Gastrocnemius medialis (tissue), 4 donors: ENCODE data around the gene WIF1.

ENCODE experiments used
- POLR2A ChIP-seq, 2 donors: fragments of 450-650 bp; IDR thresholded peaks; one replicate each; pipeline ENCODE4 v1.6.1; 2017; ENCODE audit warnings: antibody characterized with exemption in 2 of 2, mild to moderate bottlenecking in 2 of 2, moderate library complexity in 2 of 2
- TF ChIP-seq, protein P1 (sequence below), 5 experiments: fragments of 450-650 bp in 3 of 5; fragments of 200-600 bp in 2 of 5; sonication (generic) in 2 of 5; IDR thresholded peaks in 4 of 5; conservative IDR thresholded peaks in 1 of 5; 1 replicate in 4 of 5; 2 replicates in 1 of 5; pipeline ENCODE4 v1.5.1; 2016 to 2019; ENCODE audit warnings: antibody characterized with exemption in 5 of 5, mild to moderate bottlenecking in 3 of 5, moderate library complexity in 3 of 5

- TF ChIP-seq, protein P1, sequence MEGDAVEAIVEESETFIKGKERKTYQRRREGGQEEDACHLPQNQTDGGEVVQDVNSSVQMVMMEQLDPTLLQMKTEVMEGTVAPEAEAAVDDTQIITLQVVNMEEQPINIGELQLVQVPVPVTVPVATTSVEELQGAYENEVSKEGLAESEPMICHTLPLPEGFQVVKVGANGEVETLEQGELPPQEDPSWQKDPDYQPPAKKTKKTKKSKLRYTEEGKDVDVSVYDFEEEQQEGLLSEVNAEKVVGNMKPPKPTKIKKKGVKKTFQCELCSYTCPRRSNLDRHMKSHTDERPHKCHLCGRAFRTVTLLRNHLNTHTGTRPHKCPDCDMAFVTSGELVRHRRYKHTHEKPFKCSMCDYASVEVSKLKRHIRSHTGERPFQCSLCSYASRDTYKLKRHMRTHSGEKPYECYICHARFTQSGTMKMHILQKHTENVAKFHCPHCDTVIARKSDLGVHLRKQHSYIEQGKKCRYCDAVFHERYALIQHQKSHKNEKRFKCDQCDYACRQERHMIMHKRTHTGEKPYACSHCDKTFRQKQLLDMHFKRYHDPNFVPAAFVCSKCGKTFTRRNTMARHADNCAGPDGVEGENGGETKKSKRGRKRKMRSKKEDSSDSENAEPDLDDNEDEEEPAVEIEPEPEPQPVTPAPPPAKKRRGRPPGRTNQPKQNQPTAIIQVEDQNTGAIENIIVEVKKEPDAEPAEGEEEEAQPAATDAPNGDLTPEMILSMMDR (IDR thresholded peaks at IDR 0.05 in 4 of 5, conservative IDR thresholded peaks at IDR 0.05 in 1 of 5) = no peak
- no peak for TF ChIP-seq POLR2A (IDR thresholded peaks at IDR 0.05)
These were observed 30.6 kb downstream of the WIF1 start for GRCh38 chr12:65090461-65090860.
